GM12872 (cell line): Measurements from ENCODE around the gene C11orf86.

Source experiments
- TF ChIP-seq, protein P1 (sequence below): IDR thresholded peaks from 3 replicates; pipeline ENCODE4 v1.5.1; 2011; ENCODE audit warnings: low read depth, mild to moderate bottlenecking, low read length, moderate library complexity; ENCODE audit not compliant: insufficient read depth

Gene C11orf86

DNA sequence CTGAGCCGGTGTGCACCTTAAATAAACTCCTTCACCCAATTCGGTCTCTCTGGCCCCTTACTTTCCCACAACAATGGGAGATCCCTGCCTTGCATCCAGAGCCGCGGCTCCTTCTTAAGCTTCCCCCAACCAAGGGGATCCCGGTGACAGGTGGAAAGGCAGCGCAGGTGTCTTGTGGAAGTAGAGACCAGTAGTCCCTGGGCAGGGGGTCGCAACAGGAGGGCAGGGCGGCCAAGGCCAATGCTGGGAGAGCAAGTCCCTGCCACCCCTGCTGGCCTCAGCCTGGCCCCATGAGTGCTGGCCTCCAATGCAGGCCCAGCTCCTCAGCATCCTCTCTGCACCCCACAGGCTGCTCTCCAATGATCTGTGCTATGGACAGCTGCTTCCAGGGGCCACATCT, 39.9 kb downstream of the C11orf86 start:
- TF ChIP-seq, protein P1, sequence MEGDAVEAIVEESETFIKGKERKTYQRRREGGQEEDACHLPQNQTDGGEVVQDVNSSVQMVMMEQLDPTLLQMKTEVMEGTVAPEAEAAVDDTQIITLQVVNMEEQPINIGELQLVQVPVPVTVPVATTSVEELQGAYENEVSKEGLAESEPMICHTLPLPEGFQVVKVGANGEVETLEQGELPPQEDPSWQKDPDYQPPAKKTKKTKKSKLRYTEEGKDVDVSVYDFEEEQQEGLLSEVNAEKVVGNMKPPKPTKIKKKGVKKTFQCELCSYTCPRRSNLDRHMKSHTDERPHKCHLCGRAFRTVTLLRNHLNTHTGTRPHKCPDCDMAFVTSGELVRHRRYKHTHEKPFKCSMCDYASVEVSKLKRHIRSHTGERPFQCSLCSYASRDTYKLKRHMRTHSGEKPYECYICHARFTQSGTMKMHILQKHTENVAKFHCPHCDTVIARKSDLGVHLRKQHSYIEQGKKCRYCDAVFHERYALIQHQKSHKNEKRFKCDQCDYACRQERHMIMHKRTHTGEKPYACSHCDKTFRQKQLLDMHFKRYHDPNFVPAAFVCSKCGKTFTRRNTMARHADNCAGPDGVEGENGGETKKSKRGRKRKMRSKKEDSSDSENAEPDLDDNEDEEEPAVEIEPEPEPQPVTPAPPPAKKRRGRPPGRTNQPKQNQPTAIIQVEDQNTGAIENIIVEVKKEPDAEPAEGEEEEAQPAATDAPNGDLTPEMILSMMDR: no peak

DNA sequence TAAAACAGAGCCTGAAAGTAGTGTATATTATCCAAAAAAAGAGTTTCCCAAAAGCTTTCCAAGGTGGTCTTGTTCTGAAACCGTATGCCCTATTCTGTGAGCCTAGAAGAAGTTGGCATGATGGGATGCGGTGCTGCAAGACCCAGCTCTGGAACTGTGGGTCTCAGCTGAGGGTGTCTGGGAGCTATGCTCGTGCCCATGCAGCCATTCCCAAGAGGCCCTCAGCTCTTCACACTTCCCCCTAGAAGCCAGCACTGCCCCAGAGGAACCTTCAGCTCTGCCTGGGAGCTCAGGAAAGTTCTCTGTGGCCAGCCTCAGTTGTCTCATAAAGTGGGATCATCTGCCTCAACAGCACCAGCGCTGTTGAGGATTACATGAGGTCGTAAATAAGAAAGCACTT, 41.4 kb downstream of the C11orf86 start:
- TF ChIP-seq, protein P1: no peak

DNA sequence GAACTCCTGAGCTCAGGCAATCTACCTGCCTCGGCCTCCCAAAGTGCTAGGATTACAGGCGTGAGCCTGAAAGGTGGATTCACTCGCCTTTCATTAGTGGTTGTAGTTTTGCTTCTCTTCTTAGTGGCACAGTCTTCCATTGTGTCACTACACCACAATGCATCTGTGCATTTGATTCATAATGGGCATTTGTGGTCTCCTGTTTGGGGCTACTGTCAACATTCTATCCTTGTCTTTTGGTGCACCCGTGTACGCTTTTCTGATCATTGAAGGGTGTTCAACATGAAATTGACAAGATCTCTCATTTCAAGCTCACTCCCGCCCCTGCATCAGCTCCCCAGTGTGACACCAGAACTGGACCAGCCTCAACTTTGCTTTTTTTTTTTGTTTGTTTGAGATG, 45.8 kb downstream of the C11orf86 start:
- TF ChIP-seq, protein P1: no peak

DNA sequence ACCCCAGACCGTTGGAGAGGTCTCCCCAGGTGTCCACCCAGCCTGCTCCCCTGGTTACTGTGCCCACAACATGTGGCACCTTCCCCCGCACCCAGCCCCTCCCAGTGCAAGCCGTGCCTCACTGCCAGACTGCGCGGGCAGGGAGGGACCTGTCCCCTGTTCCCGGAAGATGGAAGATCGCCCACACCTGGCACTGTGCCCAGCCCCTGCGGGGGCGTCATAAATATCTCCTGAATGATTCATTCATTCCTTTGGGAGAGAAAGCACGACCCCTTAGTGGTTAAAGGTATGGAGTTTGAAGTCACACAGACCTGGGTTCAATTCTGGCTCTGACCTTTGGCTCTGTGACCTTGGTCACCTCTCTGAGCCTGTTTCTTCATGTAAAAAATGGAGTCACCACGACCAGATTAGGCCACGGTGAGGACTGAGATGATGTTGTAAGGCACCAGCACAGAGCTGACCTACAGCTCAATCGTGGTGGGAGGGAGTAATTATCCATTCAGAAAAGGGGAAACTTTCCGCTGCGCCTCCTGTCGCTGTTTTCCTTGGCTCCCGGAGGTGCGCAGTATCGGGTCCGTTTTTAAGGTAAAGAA, 47.3 kb downstream of the C11orf86 start:
- TF ChIP-seq, protein P1: no peak

DNA sequence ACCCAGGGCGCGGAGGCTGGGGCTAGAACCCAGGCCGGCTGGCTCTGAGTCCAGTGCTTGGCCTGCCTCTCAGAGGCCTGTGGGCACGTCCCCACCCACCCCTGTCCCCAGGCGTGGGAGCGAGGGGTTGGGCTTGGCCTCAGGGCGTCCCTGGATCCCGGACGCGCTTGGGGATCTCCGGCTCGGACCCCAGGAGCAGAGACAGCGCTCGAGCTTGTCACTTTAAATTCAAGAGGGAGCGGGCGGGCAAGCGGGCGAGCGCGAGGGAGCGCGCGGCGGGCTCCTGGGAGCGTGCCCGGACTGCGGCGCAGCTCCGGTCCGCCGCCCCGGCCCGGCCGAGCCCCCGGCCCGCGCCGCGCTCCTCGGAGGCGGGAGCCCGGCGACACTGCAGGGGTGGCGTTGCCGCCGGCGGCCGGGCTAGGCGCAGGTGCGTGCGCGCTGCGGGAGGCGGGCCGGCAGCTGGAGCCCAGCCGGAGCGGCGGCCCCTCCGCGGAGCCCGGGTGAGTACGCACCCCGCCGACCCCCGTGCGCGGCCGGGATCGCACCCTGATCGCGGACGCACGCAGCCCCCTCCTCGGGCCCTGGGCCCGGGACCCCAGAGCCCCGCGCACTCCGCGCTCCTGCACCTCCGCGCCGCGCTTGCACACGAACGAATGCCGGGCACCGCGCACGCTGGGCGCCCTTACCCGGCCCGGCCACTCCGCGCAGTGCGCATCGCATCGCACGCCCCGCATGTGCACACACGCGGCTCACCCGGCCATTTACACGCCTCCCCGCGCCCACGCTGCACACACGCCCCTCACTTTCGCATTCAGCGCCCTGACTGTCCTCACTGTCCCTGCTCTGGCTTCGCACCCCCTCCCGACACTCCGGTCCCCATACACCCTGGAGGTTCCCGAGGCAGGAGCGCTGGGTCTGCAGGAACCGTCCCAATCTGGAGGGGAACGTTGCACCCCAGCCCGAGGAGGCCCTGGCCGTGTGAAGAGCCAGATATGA, 48.2 kb downstream of the C11orf86 start, which contains the start of gene SYT12:
SYT12 (plus strand) TSS at position 174 of the 996 bp plus-strand sequence. CDS start 7,011 bp downstream, outside the sequence.
- TF ChIP-seq, protein P1: no peak

DNA sequence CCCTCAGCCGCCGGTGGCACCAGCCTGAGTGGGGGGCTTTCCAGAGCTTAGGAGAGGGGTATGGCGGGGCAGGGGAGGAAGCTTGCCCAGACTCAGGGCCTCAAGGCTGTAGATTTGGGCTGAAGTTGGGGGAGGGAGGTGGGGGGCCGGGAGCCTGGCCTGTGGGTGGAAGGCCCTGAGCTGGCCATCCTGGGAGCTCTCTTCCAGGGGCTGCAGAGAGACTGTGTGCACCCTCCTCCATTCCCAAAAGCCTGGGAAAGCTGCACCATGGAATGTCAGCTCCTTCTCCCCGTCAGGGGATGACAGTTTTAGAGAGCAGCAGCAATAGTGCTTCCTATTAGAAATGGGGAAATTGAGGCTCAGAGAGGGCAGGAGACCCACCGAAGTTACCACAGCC, 48.9 kb downstream of the C11orf86 start:
- TF ChIP-seq, protein P1: no peak

DNA sequence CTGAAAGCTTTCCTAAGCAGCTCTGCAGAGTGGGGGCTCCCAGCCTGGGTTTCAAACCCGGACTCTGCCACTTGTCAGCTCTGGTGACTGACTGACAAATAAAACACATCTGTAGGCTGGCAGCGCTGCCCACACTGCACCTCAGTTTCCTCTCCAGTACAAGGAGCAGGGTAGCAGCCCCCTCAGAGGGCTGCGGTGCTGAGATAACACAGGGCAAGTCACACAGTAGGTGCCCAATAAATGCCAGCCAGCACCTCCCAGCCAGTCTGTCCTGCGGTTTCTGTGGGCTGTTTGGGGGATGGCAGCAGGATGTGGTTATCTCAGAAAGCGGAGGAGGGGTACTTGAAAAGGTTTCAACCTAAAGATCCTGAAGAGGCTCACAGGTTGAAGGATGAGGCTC, 49.3 kb downstream of the C11orf86 start:
- TF ChIP-seq, protein P1: no peak
